HepG2 (cell line): ENCODE data around the gene AKT2. TPM values are rescaled to one million over a fixed set of nuclear protein-coding genes. Genes with fewer than 3 reads are reported as not detected.
A peak's percentile ranks its signal among the peaks of the same experiment; 100 is the strongest.

Experiments used
- CC2D1A ChIP-seq: sonication (generic); formaldehyde crosslinking; IDR thresholded peaks from 2 replicates; pipeline ENCODE4 v1.8.1; 2023; ENCODE audit warnings: mild to moderate bottlenecking, missing genetic modification reagents
- CHD2 ChIP-seq: IDR thresholded peaks from 2 replicates; pipeline ENCODE4 v1.6.1; 2011; ENCODE audit warnings: low read depth, low read length, improper control_type of control experiment
- DNMT1 ChIP-seq: sonication (generic); formaldehyde crosslinking; IDR thresholded peaks from 2 replicates; pipeline ENCODE4 v1.5.1; 2020; ENCODE audit warnings: mild to moderate bottlenecking, missing genetic modification reagents
- DR1 ChIP-seq: sonication (generic); formaldehyde crosslinking; IDR thresholded peaks from 2 replicates; pipeline ENCODE4 v1.8.0; 2021; ENCODE audit warnings: mild to moderate bottlenecking, missing genetic modification reagents, inconsistent platforms
- FOSL1 ChIP-seq: sonication (generic); formaldehyde crosslinking; IDR thresholded peaks from 2 replicates; pipeline ENCODE4 v1.9.0; 2021; ENCODE audit warnings: missing genetic modification reagents, borderline replicate concordance
- FOSL2 ChIP-seq: sonication (generic); formaldehyde crosslinking; IDR thresholded peaks from 2 replicates; pipeline ENCODE4 v1.4.0; 2020; ENCODE audit warnings: missing genetic modification reagents
- MAZ ChIP-seq, 2 experiments: sonication (generic) in 1 of 2; formaldehyde crosslinking in 1 of 2; IDR thresholded peaks; 2 replicates each; pipeline versions ENCODE4 v1.5.0 to v1.6.1; 2012 to 2020; ENCODE audit warnings: low read depth in 2 of 2, mild to moderate bottlenecking in 2 of 2, borderline replicate concordance in 1 of 2, improper control_type of control experiment in 1 of 2, low read length in 1 of 2, missing genetic modification reagents in 1 of 2, moderate library complexity in 1 of 2
- ONECUT2 ChIP-seq: sonication (generic); formaldehyde crosslinking; IDR thresholded peaks from 2 replicates; pipeline ENCODE4 v1.4.0; 2020; ENCODE audit warnings: missing genetic modification reagents
- PRPF4 ChIP-seq: fragments of 200-400 bp; formaldehyde crosslinking; IDR thresholded peaks from 2 replicates; pipeline ENCODE4 v1.6.1; 2016; ENCODE audit warnings: low read length, low read depth; ENCODE audit not compliant: poor library complexity, severe bottlenecking
- RXRB ChIP-seq: IDR thresholded peaks from 2 replicates; pipeline ENCODE4 v1.6.1; 2016; ENCODE audit warnings: borderline replicate concordance, missing genetic modification reagents, missing compliant biosample characterization
- SALL2 ChIP-seq: sonication (generic); formaldehyde crosslinking; IDR thresholded peaks from 2 replicates; pipeline ENCODE4 v1.8.1; 2023; ENCODE audit warnings: mild to moderate bottlenecking, missing genetic modification reagents, inconsistent platforms
- ZNF329 ChIP-seq: sonication (generic); formaldehyde crosslinking; IDR thresholded peaks from 2 replicates; pipeline ENCODE4 v1.9.0; 2021; ENCODE audit warnings: low read depth, mild to moderate bottlenecking, missing genetic modification reagents
- ZNF513 ChIP-seq: sonication (generic); formaldehyde crosslinking; conservative IDR thresholded peaks from 2 replicates; pipeline ENCODE4 v1.5.0; 2020; ENCODE audit warnings: missing genetic modification reagents
- ZNF776 ChIP-seq: sonication (generic); formaldehyde crosslinking; IDR thresholded peaks from 2 replicates; pipeline ENCODE4 v1.4.0; 2020; ENCODE audit warnings: mild to moderate bottlenecking, missing genetic modification reagents
- ZNF891 ChIP-seq: sonication (generic); formaldehyde crosslinking; IDR thresholded peaks from 2 replicates; pipeline ENCODE4 v1.5.0; 2020; ENCODE audit warnings: mild to moderate bottlenecking, missing genetic modification reagents
- polyA plus RNA-seq, 8 experiments: library from polyadenylated mRNA; depleted of rRNA in 3 of 8; stranded (reverse) in 7 of 8; unstranded in 1 of 8; fragments of >200 nt; fragmentation: Illumina TruSeq in 4 of 8; extraction: Trizol in 4 of 8; gene quantifications; 2 replicates each; pipeline versions ENCODE4 v1.2.1 to v1.2.3, GENCODE V29; 2011 to 2016; ENCODE audit warnings: low read depth in 4 of 8, missing spikeins in 1 of 8, mixed read lengths in 1 of 8; ENCODE audit not compliant: insufficient read depth in 1 of 8
- total RNA-seq, 5 experiments: library from RNA; depleted of rRNA; stranded (reverse); fragments of >200 nt; fragmentation: Illumina TruSeq; extraction: Trizol; gene quantifications; 2 replicates each; pipeline ENCODE4 v1.2.3, GENCODE V29; 2016; ENCODE audit warnings: low read depth in 1 of 5
- TF ChIP-seq, protein P1 (sequence below): sonication (generic); formaldehyde crosslinking; IDR thresholded peaks from 2 replicates; pipeline ENCODE4 v1.5.0; 2020; ENCODE audit warnings: missing genetic modification reagents
- TF ChIP-seq, protein P2 (sequence below): sonication (generic); formaldehyde crosslinking; IDR thresholded peaks from 2 replicates; pipeline ENCODE4 v1.9.0; 2022; ENCODE audit warnings: missing genetic modification reagents, mild to moderate bottlenecking, borderline replicate concordance
- TF ChIP-seq, protein P3 (sequence below): sonication (generic); formaldehyde crosslinking; conservative IDR thresholded peaks from 2 replicates; pipeline ENCODE4 v1.4.0; 2020; ENCODE audit warnings: missing genetic modification reagents

The AKT2 gene
- total and polyA plus RNA-seq, 2 of the 13 experiments (the other 11 are each of a cell fraction or from before 2014, with no cell fraction given), result 82.1 to 173 TPM

DNA sequence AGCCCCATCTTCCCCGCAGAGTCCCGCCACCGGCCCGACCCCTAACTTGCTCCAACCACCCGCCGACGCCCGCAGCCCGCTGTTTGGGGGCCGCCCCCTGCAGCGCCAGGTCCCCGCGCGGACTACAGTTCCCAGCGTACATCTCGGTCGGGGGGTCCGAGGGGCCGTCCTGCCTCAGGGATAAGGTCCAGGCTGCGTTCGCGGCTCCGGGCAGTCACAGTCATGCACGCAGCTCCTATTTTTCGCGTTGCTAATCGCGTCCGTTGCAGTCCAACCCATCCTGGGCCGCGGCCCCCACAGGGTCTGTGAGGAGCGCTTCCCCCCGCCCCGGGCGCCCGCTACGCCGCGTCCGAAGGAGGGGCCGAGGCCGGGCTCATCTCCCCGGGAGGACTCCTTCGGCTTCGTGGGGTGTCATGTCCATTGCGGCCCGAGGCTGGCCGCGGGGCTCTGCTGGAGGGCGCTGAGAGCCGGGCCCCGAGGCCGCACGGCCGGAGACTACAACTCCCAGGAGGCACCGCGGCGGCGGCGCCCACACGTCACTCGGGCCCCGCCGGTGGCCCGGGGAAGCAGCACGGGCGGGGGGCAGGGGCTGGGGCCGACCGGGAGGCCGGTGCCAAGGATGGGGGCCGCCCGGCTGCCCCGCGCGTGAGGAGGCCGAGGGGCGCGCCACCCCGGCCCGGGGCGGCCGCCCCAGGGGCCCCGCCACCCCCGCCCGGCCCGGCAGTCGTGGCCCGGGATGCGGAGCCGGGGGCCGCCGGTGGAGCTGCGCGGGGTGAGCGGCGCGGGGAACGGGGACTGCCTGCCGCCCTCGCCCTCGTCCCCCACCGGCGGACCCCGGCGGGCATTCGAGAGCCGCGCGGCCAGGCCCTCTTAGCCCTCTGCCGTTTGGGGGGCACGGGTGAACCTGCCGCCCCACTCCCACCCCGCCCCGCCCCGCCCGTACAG, 94.0 kb downstream of the AKT2 start, which contains the start of gene MAP3K10 (continued):
- TF ChIP-seq, protein P1, sequence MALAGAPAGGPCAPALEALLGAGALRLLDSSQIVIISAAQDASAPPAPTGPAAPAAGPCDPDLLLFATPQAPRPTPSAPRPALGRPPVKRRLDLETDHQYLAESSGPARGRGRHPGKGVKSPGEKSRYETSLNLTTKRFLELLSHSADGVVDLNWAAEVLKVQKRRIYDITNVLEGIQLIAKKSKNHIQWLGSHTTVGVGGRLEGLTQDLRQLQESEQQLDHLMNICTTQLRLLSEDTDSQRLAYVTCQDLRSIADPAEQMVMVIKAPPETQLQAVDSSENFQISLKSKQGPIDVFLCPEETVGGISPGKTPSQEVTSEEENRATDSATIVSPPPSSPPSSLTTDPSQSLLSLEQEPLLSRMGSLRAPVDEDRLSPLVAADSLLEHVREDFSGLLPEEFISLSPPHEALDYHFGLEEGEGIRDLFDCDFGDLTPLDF (CRISPR knock-in tag), result peak; percentile 27; the same call in 1 of the 2 replicates
- TF ChIP-seq CC2D1A (no peak), SALL2 (CRISPR knock-in tag) (no peak), ZNF513 (CRISPR knock-in tag) (no peak), MAZ (IDR thresholded peaks at IDR 0.05; ENCODE audit: borderline replicate concordance, low read depth, low read length) (no peak), MAZ (CRISPR knock-in tag; IDR thresholded peaks at IDR 0.05; ENCODE audit: low read depth) (0 out of 2 replicates have a peak, but pooled peaks have one; percentile 30), FOSL2 (CRISPR knock-in tag) (0 out of 2 replicates have a peak, but pooled peaks have one; percentile 29), PRPF4 (no peak), ZNF891 (CRISPR knock-in tag) (peak; percentile 53; the same call in 1 of the 2 replicates), ZNF776 (peak; percentile 69; the same call in 1 of the 2 replicates), FOSL1 (CRISPR knock-in tag) (peak; percentile 31; the same call in 1 of the 2 replicates), ONECUT2 (CRISPR knock-in tag) (no peak), DR1 (no peak), ZNF329 (CRISPR knock-in tag) (no peak), CHD2 (no peak), RXRB (no peak; the same call in 1 of the 2 replicates), DNMT1 (no peak)
- TF ChIP-seq, protein P2, sequence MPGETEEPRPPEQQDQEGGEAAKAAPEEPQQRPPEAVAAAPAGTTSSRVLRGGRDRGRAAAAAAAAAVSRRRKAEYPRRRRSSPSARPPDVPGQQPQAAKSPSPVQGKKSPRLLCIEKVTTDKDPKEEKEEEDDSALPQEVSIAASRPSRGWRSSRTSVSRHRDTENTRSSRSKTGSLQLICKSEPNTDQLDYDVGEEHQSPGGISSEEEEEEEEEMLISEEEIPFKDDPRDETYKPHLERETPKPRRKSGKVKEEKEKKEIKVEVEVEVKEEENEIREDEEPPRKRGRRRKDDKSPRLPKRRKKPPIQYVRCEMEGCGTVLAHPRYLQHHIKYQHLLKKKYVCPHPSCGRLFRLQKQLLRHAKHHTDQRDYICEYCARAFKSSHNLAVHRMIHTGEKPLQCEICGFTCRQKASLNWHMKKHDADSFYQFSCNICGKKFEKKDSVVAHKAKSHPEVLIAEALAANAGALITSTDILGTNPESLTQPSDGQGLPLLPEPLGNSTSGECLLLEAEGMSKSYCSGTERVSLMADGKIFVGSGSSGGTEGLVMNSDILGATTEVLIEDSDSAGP (CRISPR knock-in tag), result peak; percentile 77; the same call in 1 of the 2 replicates
- TF ChIP-seq, protein P3, sequence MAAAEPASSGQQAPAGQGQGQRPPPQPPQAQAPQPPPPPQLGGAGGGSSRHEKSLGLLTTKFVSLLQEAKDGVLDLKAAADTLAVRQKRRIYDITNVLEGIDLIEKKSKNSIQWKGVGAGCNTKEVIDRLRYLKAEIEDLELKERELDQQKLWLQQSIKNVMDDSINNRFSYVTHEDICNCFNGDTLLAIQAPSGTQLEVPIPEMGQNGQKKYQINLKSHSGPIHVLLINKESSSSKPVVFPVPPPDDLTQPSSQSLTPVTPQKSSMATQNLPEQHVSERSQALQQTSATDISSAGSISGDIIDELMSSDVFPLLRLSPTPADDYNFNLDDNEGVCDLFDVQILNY (CRISPR knock-in tag), result 0 out of 2 replicates have a peak, but pooled peaks have one; percentile 41
